Esophagus muscularis mucosa (tissue), 4 donors: ENCODE results near the gene IGLL5. TPM values are rescaled to one million over a fixed set of nuclear protein-coding genes. Genes with fewer than 3 reads are reported as not detected.

Experiments used
- DNase-seq: peaks from one replicate; pipeline ENCODE4 v3.0.0-alpha.2; 2017; ENCODE audit errors: extremely low spot score
- H3K27ac ChIP-seq, 4 donors: fragments of 200-600 bp; sonication (generic); replicated peaks in 1 of 4; 1 replicate in 3 of 4; 2 replicates in 1 of 4; pipeline ENCODE4 v1.5.1; 2016 to 2019; ENCODE audit warnings: mild to moderate bottlenecking in 1 of 4
- H3K27me3 ChIP-seq, 4 donors: fragments of 200-600 bp; sonication (generic); one replicate each; pipeline versions ENCODE4 v1.5.1 to v1.6.0; 2016 to 2019
- H3K36me3 ChIP-seq, 4 donors: fragments of 200-600 bp; sonication (generic); one replicate each; pipeline ENCODE4 v1.5.1; 2016 to 2019
- H3K4me1 ChIP-seq, 4 donors: fragments of 200-600 bp; sonication (generic); one replicate each; pipeline ENCODE4 v1.5.1; 2016 to 2019
- H3K4me3 ChIP-seq, 4 donors: fragments of 200-600 bp; sonication (generic); 1 replicate in 2 of 4; 2 replicates in 2 of 4; pipeline ENCODE4 v1.5.1; 2016 to 2019; ENCODE audit warnings: mild to moderate bottlenecking in 4 of 4, moderate library complexity in 1 of 4
- H3K9me3 ChIP-seq, 4 donors: fragments of 200-600 bp; sonication (generic); 1 replicate in 3 of 4; 2 replicates in 1 of 4; pipeline ENCODE4 v1.5.1; 2016 to 2019
- EP300 ChIP-seq: sonication (generic); formaldehyde crosslinking; IDR thresholded peaks from one replicate; pipeline ENCODE4 v1.6.1; 2017; ENCODE audit warnings: antibody characterized with exemption
- POLR2A ChIP-seq: fragments of 450-650 bp; IDR thresholded peaks from one replicate; pipeline ENCODE4 v1.6.1; 2017; ENCODE audit warnings: antibody characterized with exemption, moderate library complexity, mild to moderate bottlenecking, low read depth
- POLR2AphosphoS5 ChIP-seq, 2 donors: sonication (generic); formaldehyde crosslinking; IDR thresholded peaks; one replicate each; pipeline ENCODE4 v1.6.1; 2017; ENCODE audit warnings: antibody characterized with exemption in 2 of 2
- WGBS: methylation state at CpG from one replicate; pipeline ENCODE4 v1.1.5; 2018; 5-methylcytosine and 5-hydroxymethylcytosine counted together
- intact Hi-C: fragments of 100-400 bp; cut with DNase I; formaldehyde crosslinking; loops from one replicate; pipeline ENCODE4 v1.15.1; 2023
- total RNA-seq, 4 donors: library from RNA; depleted of rRNA; stranded (reverse); fragments of >200 nt; gene quantifications; one replicate each; pipeline versions ENCODE4 v1.1.0 to v1.2.1, GENCODE V29; 2016
- TF ChIP-seq, protein P1 (sequence below), 3 experiments: fragments of 200-600 bp in 2 of 3; fragments of 450-650 bp in 1 of 3; sonication (generic) in 2 of 3; IDR thresholded peaks; one replicate each; pipeline ENCODE4 v1.5.1; 2017 to 2019; ENCODE audit warnings: antibody characterized with exemption in 3 of 3, mild to moderate bottlenecking in 2 of 3, moderate library complexity in 1 of 3

Gene IGLL5
- total RNA-seq, 4 donors from 2014 or later: 0.39 to 1.3 (median 0.80) TPM; not detected in 1

DNA sequence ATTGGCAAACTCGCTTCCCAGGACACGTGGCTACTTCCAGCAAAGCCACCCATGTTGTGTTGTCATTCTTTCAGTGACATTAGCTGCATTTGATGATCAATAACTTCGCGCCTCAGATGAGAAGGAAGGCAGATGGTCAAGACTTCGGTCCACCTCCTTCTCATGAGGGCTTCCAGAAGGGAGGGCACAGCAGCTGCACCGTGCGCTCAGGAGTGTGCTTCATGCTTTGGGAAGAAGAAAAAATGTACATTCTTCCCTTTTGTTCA, 25.3 kb downstream of the IGLL5 start:
- no peaks in the 10 kb centered on the region for H3K36me3 ChIP-seq
- intact Hi-C loops: no loop called here
- no peak for DNase-seq

DNA sequence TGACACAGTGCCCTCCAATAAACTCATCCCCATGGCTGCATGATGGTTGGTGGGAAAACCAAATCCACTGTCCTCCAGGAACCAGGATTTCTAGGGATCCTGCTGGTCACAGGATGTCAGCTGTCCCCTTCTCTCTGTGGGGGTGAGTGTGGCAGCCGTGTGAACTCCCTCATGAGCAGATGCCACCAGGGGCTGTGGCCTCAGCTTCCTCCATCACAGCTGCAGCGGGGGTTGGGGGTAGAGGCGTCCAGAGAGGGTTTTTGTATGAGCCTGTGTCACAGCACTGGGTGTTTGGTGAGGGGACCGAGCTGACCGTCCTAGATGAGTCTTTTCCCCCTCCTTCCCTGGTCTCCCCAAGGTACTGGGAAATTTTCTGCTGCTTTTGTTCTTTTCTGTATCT, 26.4 kb downstream of the IGLL5 start:
- no peaks in the 10 kb centered on the region for H3K36me3 ChIP-seq
- no peak overlapping the region for H3K27ac ChIP-seq
- H3K4me3 ChIP-seq: no peak overlapping the region
- intact Hi-C loops: no loop called here
- no peak for DNase-seq
- peaks cover 0 to 6% (median 0%) of the 10 kb centered on the region in 4 donors for H3K27me3 ChIP-seq
- no peaks in the 10 kb centered on the region for H3K4me1 ChIP-seq
- TF ChIP-seq POLR2AphosphoS5 (IDR thresholded peaks at IDR 0.05): no peak
- no peaks in the 10 kb centered on the region for H3K9me3 ChIP-seq
- WGBS: 87% methylated on average over 5 of the region's 5 CpGs

More for the DNA sequence above, 25.3 kb downstream of the IGLL5 start:
- no peak overlapping the region for H3K27ac ChIP-seq
- peaks cover 0 to 6% (median 0%) of the 10 kb centered on the region in 4 donors for H3K27me3 ChIP-seq
- H3K9me3 ChIP-seq: no peaks in the 10 kb centered on the region
- H3K4me3 ChIP-seq: no peak overlapping the region
- 81% methylated on average over 7 of the region's 7 CpGs for WGBS
- no peaks in the 10 kb centered on the region for H3K4me1 ChIP-seq
- TF ChIP-seq, protein P1, sequence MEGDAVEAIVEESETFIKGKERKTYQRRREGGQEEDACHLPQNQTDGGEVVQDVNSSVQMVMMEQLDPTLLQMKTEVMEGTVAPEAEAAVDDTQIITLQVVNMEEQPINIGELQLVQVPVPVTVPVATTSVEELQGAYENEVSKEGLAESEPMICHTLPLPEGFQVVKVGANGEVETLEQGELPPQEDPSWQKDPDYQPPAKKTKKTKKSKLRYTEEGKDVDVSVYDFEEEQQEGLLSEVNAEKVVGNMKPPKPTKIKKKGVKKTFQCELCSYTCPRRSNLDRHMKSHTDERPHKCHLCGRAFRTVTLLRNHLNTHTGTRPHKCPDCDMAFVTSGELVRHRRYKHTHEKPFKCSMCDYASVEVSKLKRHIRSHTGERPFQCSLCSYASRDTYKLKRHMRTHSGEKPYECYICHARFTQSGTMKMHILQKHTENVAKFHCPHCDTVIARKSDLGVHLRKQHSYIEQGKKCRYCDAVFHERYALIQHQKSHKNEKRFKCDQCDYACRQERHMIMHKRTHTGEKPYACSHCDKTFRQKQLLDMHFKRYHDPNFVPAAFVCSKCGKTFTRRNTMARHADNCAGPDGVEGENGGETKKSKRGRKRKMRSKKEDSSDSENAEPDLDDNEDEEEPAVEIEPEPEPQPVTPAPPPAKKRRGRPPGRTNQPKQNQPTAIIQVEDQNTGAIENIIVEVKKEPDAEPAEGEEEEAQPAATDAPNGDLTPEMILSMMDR (IDR thresholded peaks at IDR 0.05): no peak
- no peak for TF ChIP-seq POLR2A
- TF ChIP-seq EP300: no peak
- TF ChIP-seq POLR2AphosphoS5 (IDR thresholded peaks at IDR 0.05): no peak

DNA sequence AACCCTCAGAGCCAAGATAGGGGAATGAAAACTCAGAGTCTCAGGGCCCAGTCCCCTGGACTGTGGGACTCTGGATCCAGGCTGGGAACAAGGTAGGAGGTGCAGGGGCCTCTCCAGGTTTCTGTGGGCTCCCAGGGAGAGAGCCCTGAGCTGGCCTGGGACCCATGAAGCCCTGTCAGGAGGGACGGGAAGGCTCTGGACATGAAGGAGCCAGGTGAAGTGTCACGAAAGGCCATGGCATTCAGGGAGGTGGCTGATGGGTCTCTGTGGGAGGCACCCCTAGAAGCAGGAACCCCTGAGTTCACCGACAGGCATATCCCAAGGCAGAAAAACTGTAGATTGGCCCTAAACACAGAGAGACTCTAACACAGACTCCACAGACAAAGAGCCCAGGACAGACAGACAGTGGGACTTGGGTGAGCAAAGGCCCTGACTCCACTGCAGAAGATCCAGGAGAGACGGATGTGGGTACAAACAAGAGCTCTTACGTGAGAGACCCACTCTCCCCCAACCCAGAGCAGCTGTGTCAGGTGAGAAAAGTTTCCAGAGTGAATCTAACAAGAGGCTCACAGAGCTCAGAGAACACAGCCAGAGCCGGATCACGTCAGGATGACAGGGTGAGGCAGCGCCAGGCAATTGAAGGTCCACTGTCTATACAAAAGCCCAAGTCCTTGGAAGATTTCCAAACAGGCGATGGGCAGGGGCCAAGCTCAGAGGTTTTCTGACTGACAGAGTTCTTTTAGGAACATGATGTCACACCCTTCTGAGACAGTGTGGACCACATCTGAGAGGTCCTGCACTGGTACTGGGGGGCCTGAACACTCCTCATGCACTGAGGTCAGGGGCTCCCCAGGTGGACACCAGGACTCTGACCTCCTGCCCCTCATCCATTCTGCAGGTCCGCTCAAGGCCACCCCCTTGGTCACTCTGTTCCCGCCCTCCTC, 27.4 kb downstream of the IGLL5 start:
- no peaks in the 10 kb centered on the region for H3K36me3 ChIP-seq
- peaks cover 0 to 6% (median 0%) of the 10 kb centered on the region in 4 donors for H3K27me3 ChIP-seq
- WGBS: 79% methylated on average over 8 of the region's 11 CpGs
- H3K4me1 ChIP-seq: no peaks in the 10 kb centered on the region
- H3K9me3 ChIP-seq: no peaks in the 10 kb centered on the region
- TF ChIP-seq POLR2AphosphoS5 (IDR thresholded peaks at IDR 0.05): no peak
- TF ChIP-seq EP300: no peak
- no peak for TF ChIP-seq POLR2A
- TF ChIP-seq, protein P1 (IDR thresholded peaks at IDR 0.05): no peak
- no peak overlapping the region for H3K27ac ChIP-seq
- DNase-seq: no peak
- H3K4me3 ChIP-seq: no peak overlapping the region
- intact Hi-C loops: no loop called here

DNA sequence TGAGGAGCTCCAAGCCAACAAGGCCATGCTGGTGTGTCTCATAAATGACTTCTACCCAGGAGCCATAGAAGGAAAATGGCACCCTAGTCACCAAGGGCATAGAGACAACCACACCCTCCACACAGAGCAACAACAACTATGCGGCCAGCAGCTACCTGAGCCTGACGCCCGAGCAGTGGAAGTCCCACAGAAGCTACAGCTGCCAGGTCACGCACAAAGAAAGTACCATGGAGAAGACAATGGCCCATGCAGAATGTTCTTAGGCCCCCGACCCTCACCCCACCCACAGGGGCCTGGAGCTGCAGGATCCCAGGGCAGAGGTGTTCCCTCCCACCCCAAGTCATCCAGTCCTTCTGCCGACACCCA, 28.0 kb downstream of the IGLL5 start:
- no peaks in the 10 kb centered on the region for H3K9me3 ChIP-seq
- no peak overlapping the region for H3K27ac ChIP-seq
- no peak for DNase-seq
- peaks cover 0 to 6% (median 0%) of the 10 kb centered on the region in 4 donors for H3K27me3 ChIP-seq
- H3K4me3 ChIP-seq: no peak overlapping the region
- intact Hi-C loops: no loop called here
- TF ChIP-seq, protein P1 (IDR thresholded peaks at IDR 0.05): no peak
- TF ChIP-seq POLR2AphosphoS5 (IDR thresholded peaks at IDR 0.05): no peak
- no peak for TF ChIP-seq POLR2A
- no peak for TF ChIP-seq EP300
- no peaks in the 10 kb centered on the region for H3K4me1 ChIP-seq
- 94% methylated on average over 2 of the region's 6 CpGs for WGBS
- H3K36me3 ChIP-seq: no peaks in the 10 kb centered on the region

DNA sequence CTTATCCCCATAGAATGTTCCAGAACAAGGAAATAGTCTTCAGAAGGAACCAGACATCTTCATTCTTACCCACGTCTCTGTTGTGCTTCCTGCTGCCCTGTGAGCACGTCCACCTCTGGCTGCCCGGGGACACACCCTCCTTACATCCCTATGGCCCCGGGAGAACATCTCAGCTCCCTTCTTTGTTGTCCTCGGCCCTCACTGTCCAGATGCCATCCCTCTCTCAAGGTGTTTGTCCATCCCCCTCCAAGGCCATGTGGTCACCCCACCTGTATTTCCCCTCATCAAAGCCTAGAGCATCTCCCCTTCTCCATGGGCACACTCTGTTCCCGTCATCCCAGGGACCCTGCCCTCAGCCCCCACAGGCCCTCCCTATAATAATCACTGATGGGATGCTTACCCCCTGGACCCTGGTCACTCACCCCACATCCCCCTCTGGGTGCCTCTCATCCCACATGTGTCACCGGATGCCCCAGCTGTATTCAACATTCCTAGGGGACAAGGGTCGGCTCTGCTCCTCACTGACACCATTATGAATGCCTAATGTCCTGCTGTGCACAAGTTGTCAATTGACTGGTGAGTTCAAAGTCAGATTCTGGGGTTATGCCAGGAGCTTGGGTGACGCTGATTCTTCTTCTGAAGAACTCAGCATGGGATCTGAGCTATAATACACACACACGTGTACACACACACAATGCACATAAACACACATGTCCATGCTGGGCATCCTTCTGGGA, 28.8 kb downstream of the IGLL5 start:
- H3K36me3 ChIP-seq: no peaks in the 10 kb centered on the region
- TF ChIP-seq POLR2A (no peak), POLR2AphosphoS5 (IDR thresholded peaks at IDR 0.05) (no peak), EP300 (no peak)
- TF ChIP-seq, protein P1 (IDR thresholded peaks at IDR 0.05): no peak
- no peak for DNase-seq
- H3K27me3 ChIP-seq: peaks cover 0 to 6% (median 0%) of the 10 kb centered on the region in 4 donors
- H3K27ac ChIP-seq: no peak overlapping the region
- no peaks in the 10 kb centered on the region for H3K9me3 ChIP-seq
- no peaks in the 10 kb centered on the region for H3K4me1 ChIP-seq
- intact Hi-C loops: no loop called here
- WGBS: 80% methylated on average over 10 of the region's 10 CpGs
- H3K4me3 ChIP-seq: no peak overlapping the region
